ENCODE measurements around the gene FCGR1A. TPM values are rescaled to one million over a fixed set of nuclear protein-coding genes. Genes with fewer than 3 reads are reported as not detected.
"Not testable (repeated sequence)": the region's sequence is repeated elsewhere in the genome, so short reads cannot be mapped to it uniquely, and the experiment has no call there.

FCGR1A gene
- total and polyA plus RNA-seq, 2 of the 8 experiments (the other 6 are each of a cell fraction or from before 2014, with no cell fraction given) = not detected

DNA sequence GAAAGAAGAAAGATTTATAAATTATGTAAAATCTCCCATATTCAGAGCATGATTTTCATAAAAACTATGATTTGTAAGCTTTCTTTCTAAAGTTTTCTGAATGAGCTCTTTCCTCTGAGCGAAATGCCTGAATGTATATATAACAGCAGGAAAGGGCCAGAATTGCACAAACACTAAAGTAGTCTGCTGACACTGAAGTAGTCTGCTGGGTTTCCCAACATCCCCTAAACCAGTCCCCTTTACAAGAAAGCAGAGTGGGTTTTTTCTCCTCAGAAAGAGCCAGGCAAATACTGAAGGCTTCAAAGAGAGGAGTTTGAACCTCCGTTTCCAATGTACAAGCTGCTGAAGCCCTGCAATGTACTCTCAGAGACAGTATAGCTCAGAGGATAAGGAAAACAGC, 795 bp downstream of the FCGR1A start:
- DNase-seq (ENCODE audit: low read depth in 1 of 2, low spot score in 2 of 2); H3K79me1 ChIP-seq (ENCODE audit: low read depth, low read length); H2BK15ac ChIP-seq (ENCODE audit: low read length); H3K4ac ChIP-seq (replicated peaks; ENCODE audit: insufficient read length, low read depth, low read length); H4K8ac ChIP-seq (ENCODE audit: extremely low read depth, insufficient read depth, low read length); H3K9me3 ChIP-seq (ENCODE audit: insufficient read depth in 2 of 2, low read depth in 1 of 2, low read length in 1 of 2); POLR2A ChIA-PET (ENCODE audit: partially characterized antibody); H3K27ac ChIP-seq (ENCODE audit: low read depth, low read length); H2BK5ac ChIP-seq (ENCODE audit: low read depth, low read length); H3K56ac ChIP-seq (replicated peaks; ENCODE audit: insufficient read length, low read depth, low read length); H3K18ac ChIP-seq (ENCODE audit: extremely low read depth, low read length); H4K20me1 ChIP-seq (replicated peaks in 1 of 2; ENCODE audit: control insufficient read depth in 1 of 2, insufficient read depth in 2 of 2, low read length in 2 of 2); H2BK120ac ChIP-seq (replicated peaks; ENCODE audit: low read depth, low read length); H2BK12ac ChIP-seq (ENCODE audit: low read depth, low read length); H2AK5ac ChIP-seq (ENCODE audit: low read depth, low read length); H3K4me2 ChIP-seq (ENCODE audit: insufficient read depth in 1 of 2, low read depth in 2 of 2, low read length in 2 of 2); H3K23ac ChIP-seq (ENCODE audit: insufficient read length); CTCF ChIA-PET (ENCODE audit: partially characterized antibody); H3K4me3 ChIP-seq (ENCODE audit: extremely low read depth in 1 of 4, insufficient read depth in 2 of 4, low read depth in 3 of 4, low read length in 4 of 4); H2AFZ ChIP-seq (ENCODE audit: low read length); H2BK20ac ChIP-seq (ENCODE audit: low read length); H3K4me1 ChIP-seq (replicated peaks in 1 of 4; ENCODE audit: control insufficient read depth in 3 of 4, insufficient read depth in 4 of 4, low read length in 3 of 4); H3K27me3 ChIP-seq (replicated peaks in 1 of 4; ENCODE audit: control insufficient read depth in 3 of 4, extremely low read depth in 1 of 4, insufficient read depth in 3 of 4, low read length in 3 of 4); FAIRE-seq; H3K36me3 ChIP-seq (ENCODE audit: control insufficient read depth in 2 of 4, insufficient read depth in 4 of 4, low read length in 3 of 4); H4K91ac ChIP-seq (replicated peaks; ENCODE audit: insufficient read length, low read length); H3K23me2 ChIP-seq (ENCODE audit: low read depth, low read length); H3K9ac ChIP-seq (replicated peaks in 1 of 4; ENCODE audit: extremely low read depth in 1 of 4, low read depth in 3 of 4, low read length in 3 of 4); H3K14ac ChIP-seq (ENCODE audit: insufficient read length); H4K5ac ChIP-seq (ENCODE audit: insufficient read length, low read depth, low read length); H3K79me2 ChIP-seq (ENCODE audit: control insufficient read depth in 1 of 2, insufficient read depth in 2 of 2, low read length in 2 of 2): not testable (repeated sequence)
- no CpG with 5 or more reads among the region's 2 CpGs for WGBS, 2 experiments (ENCODE audit: extremely low coverage in 1 of 2, insufficient coverage in 1 of 2, insufficient read length in 1 of 2, insufficient replicate concordance in 2 of 2, low coverage in 1 of 2, low lambda C conversion rate in 2 of 2, missing lambda C conversion rate in 1 of 2)

DNA sequence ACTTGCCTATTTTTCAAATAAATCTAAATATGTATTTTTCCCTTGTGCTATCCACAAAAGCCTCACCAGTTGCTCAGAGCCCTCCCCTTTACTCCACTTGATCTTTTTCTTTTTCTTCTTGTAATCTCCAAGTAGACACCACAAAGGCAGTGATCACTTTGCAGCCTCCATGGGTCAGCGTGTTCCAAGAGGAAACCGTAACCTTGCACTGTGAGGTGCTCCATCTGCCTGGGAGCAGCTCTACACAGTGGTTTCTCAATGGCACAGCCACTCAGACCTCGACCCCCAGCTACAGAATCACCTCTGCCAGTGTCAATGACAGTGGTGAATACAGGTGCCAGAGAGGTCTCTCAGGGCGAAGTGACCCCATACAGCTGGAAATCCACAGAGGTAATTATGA, 1.4 kb downstream of the FCGR1A start:
- WGBS, 2 experiments (ENCODE audit: extremely low coverage in 1 of 2, insufficient coverage in 1 of 2, insufficient read length in 1 of 2, insufficient replicate concordance in 2 of 2, low coverage in 1 of 2, low lambda C conversion rate in 2 of 2, missing lambda C conversion rate in 1 of 2) = 100% methylated on average over 1 of the region's 4 CpGs; no CpG with 5 or more reads in 1 of the 2 experiments
- H3K27ac ChIP-seq (ENCODE audit: low read depth, low read length); H3K9me3 ChIP-seq (ENCODE audit: insufficient read depth in 2 of 2, low read depth in 1 of 2, low read length in 1 of 2); H3K36me3 ChIP-seq (ENCODE audit: control insufficient read depth in 2 of 4, insufficient read depth in 4 of 4, low read length in 3 of 4); H4K20me1 ChIP-seq (replicated peaks in 1 of 2; ENCODE audit: control insufficient read depth in 1 of 2, insufficient read depth in 2 of 2, low read length in 2 of 2); H3K4me1 ChIP-seq (replicated peaks in 1 of 4; ENCODE audit: control insufficient read depth in 3 of 4, insufficient read depth in 4 of 4, low read length in 3 of 4); H2AK5ac ChIP-seq (ENCODE audit: low read depth, low read length); H3K14ac ChIP-seq (ENCODE audit: insufficient read length); H4K8ac ChIP-seq (ENCODE audit: extremely low read depth, insufficient read depth, low read length); H3K23me2 ChIP-seq (ENCODE audit: low read depth, low read length); H3K79me1 ChIP-seq (ENCODE audit: low read depth, low read length); H3K27me3 ChIP-seq (replicated peaks in 1 of 4; ENCODE audit: control insufficient read depth in 3 of 4, extremely low read depth in 1 of 4, insufficient read depth in 3 of 4, low read length in 3 of 4); H2BK20ac ChIP-seq (ENCODE audit: low read length); H3K79me2 ChIP-seq (ENCODE audit: control insufficient read depth in 1 of 2, insufficient read depth in 2 of 2, low read length in 2 of 2); CTCF ChIA-PET (ENCODE audit: partially characterized antibody); H2AFZ ChIP-seq (ENCODE audit: low read length); H3K4me2 ChIP-seq (ENCODE audit: insufficient read depth in 1 of 2, low read depth in 2 of 2, low read length in 2 of 2); H2BK15ac ChIP-seq (ENCODE audit: low read length); H3K4me3 ChIP-seq (ENCODE audit: extremely low read depth in 1 of 4, insufficient read depth in 2 of 4, low read depth in 3 of 4, low read length in 4 of 4); H2BK120ac ChIP-seq (replicated peaks; ENCODE audit: low read depth, low read length); H3K23ac ChIP-seq (ENCODE audit: insufficient read length); H3K18ac ChIP-seq (ENCODE audit: extremely low read depth, low read length); H4K5ac ChIP-seq (ENCODE audit: insufficient read length, low read depth, low read length); H3K56ac ChIP-seq (replicated peaks; ENCODE audit: insufficient read length, low read depth, low read length); DNase-seq (ENCODE audit: low read depth in 1 of 2, low spot score in 2 of 2); H2BK5ac ChIP-seq (ENCODE audit: low read depth, low read length); H3K4ac ChIP-seq (replicated peaks; ENCODE audit: insufficient read length, low read depth, low read length); FAIRE-seq; POLR2A ChIA-PET (ENCODE audit: partially characterized antibody); H4K91ac ChIP-seq (replicated peaks; ENCODE audit: insufficient read length, low read length); H3K9ac ChIP-seq (replicated peaks in 1 of 4; ENCODE audit: extremely low read depth in 1 of 4, low read depth in 3 of 4, low read length in 3 of 4); H2BK12ac ChIP-seq (ENCODE audit: low read depth, low read length): not testable (repeated sequence)
